ENCODE measurements around the gene RMRP.

RMRP gene

GRCh38 chr9:35698231-35698630 is 40.4 kb upstream of the RMRP start:
- no peak for TF ChIP-seq FOXP2 (optimal IDR thresholded peaks at IDR 0.05; ENCODE audit: borderline replicate concordance, extremely low read depth, extremely low read length, insufficient read depth)
- no peak for TF ChIP-seq SIN3A (IDR thresholded peaks at IDR 0.05; ENCODE audit: borderline replicate concordance, insufficient read depth, low read length)
- TF ChIP-seq POLR2AphosphoS5 (IDR thresholded peaks at IDR 0.05; ENCODE audit: low read depth, low read length) = no peak
- no peak for TF ChIP-seq TAF1 (IDR thresholded peaks at IDR 0.05; ENCODE audit: borderline replicate concordance, insufficient read depth, low read length)
- TF ChIP-seq REST (IDR thresholded peaks at IDR 0.05; ENCODE audit: insufficient read depth in 1 of 2, low read depth in 2 of 2, low read length in 2 of 2) = no peak

- TF ChIP-seq REST (IDR thresholded peaks at IDR 0.05; ENCODE audit: insufficient read depth in 1 of 2, low read depth in 2 of 2, low read length in 2 of 2) (no peak), SIN3A (IDR thresholded peaks at IDR 0.05; ENCODE audit: borderline replicate concordance, insufficient read depth, low read length) (no peak), POLR2AphosphoS5 (IDR thresholded peaks at IDR 0.05; ENCODE audit: low read depth, low read length) (no peak), FOXP2 (optimal IDR thresholded peaks at IDR 0.05; ENCODE audit: borderline replicate concordance, extremely low read depth, extremely low read length, insufficient read depth) (no peak), TAF1 (IDR thresholded peaks at IDR 0.05; ENCODE audit: borderline replicate concordance, insufficient read depth, low read length) (no peak)
Measured at GRCh38 chr9:35697486-35697885, 39.7 kb upstream of the RMRP start.

GRCh38 chr9:35696520-35697215 is 38.8 kb upstream of the RMRP start:
- TF ChIP-seq POLR2AphosphoS5 (IDR thresholded peaks at IDR 0.05; ENCODE audit: low read depth, low read length) = no peak; the same call in 1 of the 2 replicates
- TF ChIP-seq FOXP2 (optimal IDR thresholded peaks at IDR 0.05; ENCODE audit: borderline replicate concordance, extremely low read depth, extremely low read length, insufficient read depth) = no peak
- TF ChIP-seq SIN3A (IDR thresholded peaks at IDR 0.05; ENCODE audit: borderline replicate concordance, insufficient read depth, low read length) = no peak
- TF ChIP-seq TAF1 (IDR thresholded peaks at IDR 0.05; ENCODE audit: borderline replicate concordance, insufficient read depth, low read length) = no peak
- TF ChIP-seq REST (IDR thresholded peaks at IDR 0.05; ENCODE audit: insufficient read depth in 1 of 2, low read depth in 2 of 2, low read length in 2 of 2) = no peak

GRCh38 chr9:35695943-35696401 is 38.2 kb upstream of the RMRP start:
- no peak for TF ChIP-seq FOXP2 (optimal IDR thresholded peaks at IDR 0.05; ENCODE audit: borderline replicate concordance, extremely low read depth, extremely low read length, insufficient read depth)
- 0 out of 2 replicates have a peak, but pooled peaks have one; percentile 19 for TF ChIP-seq POLR2AphosphoS5 (IDR thresholded peaks at IDR 0.05; ENCODE audit: low read depth, low read length)

GRCh38 chr9:35691757-35692301 is 34.0 kb upstream of the RMRP start:
- no peak for TF ChIP-seq FOXP2 (optimal IDR thresholded peaks at IDR 0.05; ENCODE audit: borderline replicate concordance, extremely low read depth, extremely low read length, insufficient read depth)
- TF ChIP-seq POLR2AphosphoS5 (IDR thresholded peaks at IDR 0.05; ENCODE audit: low read depth, low read length) = no peak
- TF ChIP-seq TAF1 (IDR thresholded peaks at IDR 0.05; ENCODE audit: borderline replicate concordance, insufficient read depth, low read length) = no peak
- no peak for TF ChIP-seq REST (IDR thresholded peaks at IDR 0.05; ENCODE audit: insufficient read depth in 1 of 2, low read depth in 2 of 2, low read length in 2 of 2)
- no peak for TF ChIP-seq SIN3A (IDR thresholded peaks at IDR 0.05; ENCODE audit: borderline replicate concordance, insufficient read depth, low read length)

All from PFSK-1 (cell line).